ENCODE results near the gene SLC16A13.
"Not testable (repeated sequence)": the region's sequence is repeated elsewhere in the genome, so short reads cannot be mapped to it uniquely, and the experiment has no call there.

DNA sequence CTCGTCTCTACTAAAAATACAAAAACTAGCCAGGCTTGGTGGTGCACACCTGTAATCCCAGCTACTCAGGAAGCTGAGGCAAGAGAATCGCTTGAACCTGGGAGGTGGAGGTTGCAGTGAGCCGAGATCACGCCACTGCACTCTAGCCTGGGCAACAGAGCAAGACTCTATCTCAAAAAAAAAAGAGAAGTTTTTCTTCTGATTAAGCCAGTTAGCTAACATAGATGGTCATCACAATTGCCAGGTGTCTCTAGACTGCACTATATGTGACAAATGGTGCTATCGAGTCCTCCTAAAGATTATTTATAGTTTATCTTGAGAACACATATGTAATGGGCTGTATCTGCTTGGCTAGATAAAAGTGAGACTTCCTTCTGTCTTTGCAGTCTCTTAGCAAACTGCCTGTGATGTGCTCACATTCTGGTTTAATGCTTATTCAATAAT lies 42.2 kb upstream of the SLC16A13 start:
- TF ChIP-seq, protein P1, sequence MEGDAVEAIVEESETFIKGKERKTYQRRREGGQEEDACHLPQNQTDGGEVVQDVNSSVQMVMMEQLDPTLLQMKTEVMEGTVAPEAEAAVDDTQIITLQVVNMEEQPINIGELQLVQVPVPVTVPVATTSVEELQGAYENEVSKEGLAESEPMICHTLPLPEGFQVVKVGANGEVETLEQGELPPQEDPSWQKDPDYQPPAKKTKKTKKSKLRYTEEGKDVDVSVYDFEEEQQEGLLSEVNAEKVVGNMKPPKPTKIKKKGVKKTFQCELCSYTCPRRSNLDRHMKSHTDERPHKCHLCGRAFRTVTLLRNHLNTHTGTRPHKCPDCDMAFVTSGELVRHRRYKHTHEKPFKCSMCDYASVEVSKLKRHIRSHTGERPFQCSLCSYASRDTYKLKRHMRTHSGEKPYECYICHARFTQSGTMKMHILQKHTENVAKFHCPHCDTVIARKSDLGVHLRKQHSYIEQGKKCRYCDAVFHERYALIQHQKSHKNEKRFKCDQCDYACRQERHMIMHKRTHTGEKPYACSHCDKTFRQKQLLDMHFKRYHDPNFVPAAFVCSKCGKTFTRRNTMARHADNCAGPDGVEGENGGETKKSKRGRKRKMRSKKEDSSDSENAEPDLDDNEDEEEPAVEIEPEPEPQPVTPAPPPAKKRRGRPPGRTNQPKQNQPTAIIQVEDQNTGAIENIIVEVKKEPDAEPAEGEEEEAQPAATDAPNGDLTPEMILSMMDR (IDR thresholded peaks at IDR 0.05; ENCODE audit: extremely low read depth in 1 of 2, insufficient read depth in 1 of 2, low read depth in 1 of 2, low read length in 2 of 2): not testable (repeated sequence)
- not testable (repeated sequence) for TF ChIP-seq JUN (IDR thresholded peaks at IDR 0.05; ENCODE audit: borderline replicate concordance, insufficient read depth, insufficient read length, low read depth); MYC (IDR thresholded peaks at IDR 0.05; ENCODE audit: low read depth, low read length); GATA2 (IDR thresholded peaks at IDR 0.05; ENCODE audit: insufficient read depth, insufficient read length, low read depth, low read length); POLR2AphosphoS5 (IDR thresholded peaks at IDR 0.05; ENCODE audit: insufficient read depth, low read depth, low read length); EZH2 (IDR thresholded peaks at IDR 0.05; ENCODE audit: borderline replicate concordance, low read depth, low read length, severe bottlenecking); POLR2A (IDR thresholded peaks at IDR 0.05; ENCODE audit: low read depth, low read length)
- TF ChIP-seq, protein P2, sequence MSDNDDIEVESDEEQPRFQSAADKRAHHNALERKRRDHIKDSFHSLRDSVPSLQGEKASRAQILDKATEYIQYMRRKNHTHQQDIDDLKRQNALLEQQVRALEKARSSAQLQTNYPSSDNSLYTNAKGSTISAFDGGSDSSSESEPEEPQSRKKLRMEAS (IDR thresholded peaks at IDR 0.05; ENCODE audit: insufficient read depth, insufficient read length): not testable (repeated sequence)
